Measurements from ENCODE around the gene ANLN. TPM values are rescaled to one million over a fixed set of nuclear protein-coding genes. Genes with fewer than 3 reads are reported as not detected.

Gene ANLN
- total and polyA plus RNA-seq, 9 of the 15 experiments (the other 6 are each of a cell fraction or from before 2014, with no cell fraction given), result 18.1 to 66.2 (median 38.7) TPM

DNA sequence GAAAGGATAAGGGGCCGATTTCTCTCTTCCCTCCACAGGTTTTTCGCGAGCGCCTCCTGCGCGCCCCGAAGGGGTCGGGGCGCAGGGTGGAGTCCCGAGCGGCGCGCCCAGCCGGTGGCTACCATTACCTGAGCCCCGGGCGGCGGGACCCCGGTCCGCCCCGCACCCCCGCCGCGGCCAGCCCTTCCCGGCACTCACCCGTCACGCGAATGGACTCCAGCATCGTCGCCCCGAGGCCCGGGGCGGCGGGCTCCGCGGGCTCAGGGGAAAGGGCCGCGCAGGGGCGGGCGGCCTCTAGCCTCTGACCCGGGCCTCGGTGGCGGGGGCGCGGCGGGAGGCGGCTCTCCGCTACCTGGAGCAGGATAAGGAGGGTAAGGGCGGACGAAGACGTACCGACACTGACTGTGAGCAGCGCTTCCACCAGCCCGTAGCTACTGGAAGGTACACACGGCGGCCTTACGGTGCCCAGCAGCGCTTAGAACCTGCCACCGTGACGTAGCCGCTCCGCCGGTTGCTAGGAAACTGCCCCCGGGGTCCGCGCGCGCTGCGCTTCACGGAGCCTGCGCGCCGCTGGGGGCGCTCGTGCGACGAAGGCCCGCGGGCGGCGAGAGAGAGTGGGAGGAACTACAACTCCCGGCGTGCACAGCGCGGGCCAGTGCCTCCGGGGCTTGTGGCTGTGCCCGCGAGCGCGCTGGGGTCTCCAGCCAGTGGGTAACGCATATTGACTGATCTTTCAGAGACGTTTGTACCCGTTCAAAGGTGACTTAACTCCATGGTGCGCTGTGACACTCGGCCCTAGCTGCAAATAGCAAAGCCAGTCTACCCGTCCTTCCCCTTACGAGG, 22.7 kb upstream of the ANLN start (continued):
- TF ChIP-seq, protein P1, sequence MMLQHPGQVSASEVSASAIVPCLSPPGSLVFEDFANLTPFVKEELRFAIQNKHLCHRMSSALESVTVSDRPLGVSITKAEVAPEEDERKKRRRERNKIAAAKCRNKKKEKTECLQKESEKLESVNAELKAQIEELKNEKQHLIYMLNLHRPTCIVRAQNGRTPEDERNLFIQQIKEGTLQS (IDR thresholded peaks at IDR 0.05), result no peak
- TF ChIP-seq, protein P1 (CRISPR knock-in tag; conservative IDR thresholded peaks at IDR 0.05), result no peak
- TF ChIP-seq GATAD2B (IDR thresholded peaks at IDR 0.05; ENCODE audit: borderline replicate concordance) (0 out of 2 replicates have a peak, but pooled peaks have one; percentile 42), HMGN3 (IDR thresholded peaks at IDR 0.05; ENCODE audit: borderline replicate concordance, extremely low read depth, insufficient read length, low read depth, low read length) (no peak), CTBP1 (IDR thresholded peaks at IDR 0.05; ENCODE audit: borderline replicate concordance) (peak; percentile 86; the same call in 1 of the 2 replicates), HNRNPLL (IDR thresholded peaks at IDR 0.05; ENCODE audit: low read depth, low read length, poor library complexity, severe bottlenecking) (peak; percentile 89), WHSC1 (IDR thresholded peaks at IDR 0.05; ENCODE audit: low read length) (no peak), SPI1 (IDR thresholded peaks at IDR 0.05; ENCODE audit: borderline replicate concordance, low read depth, low read length) (no peak), NEUROD1 (IDR thresholded peaks at IDR 0.05; ENCODE audit: borderline replicate concordance, low read depth, low read length, partially characterized antibody) (peak; percentile 62), ZBTB8A (IDR thresholded peaks at IDR 0.05; ENCODE audit: partially characterized antibody) (no peak), NFE2 (IDR thresholded peaks at IDR 0.05; ENCODE audit: low read depth) (no peak), ZNF431 (CRISPR knock-in tag; IDR thresholded peaks at IDR 0.05) (no peak), TOE1 (IDR thresholded peaks at IDR 0.05; ENCODE audit: borderline replicate concordance) (no peak), TOE1 (CRISPR knock-in tag; IDR thresholded peaks at IDR 0.05; ENCODE audit: borderline replicate concordance, low read depth) (0 out of 2 replicates have a peak, but pooled peaks have one; percentile 14), MXI1 (IDR thresholded peaks at IDR 0.05; ENCODE audit: low read depth, low read length) (no peak), TAF9B (IDR thresholded peaks at IDR 0.05; ENCODE audit: partially characterized antibody) (no peak), NCOA1 (IDR thresholded peaks at IDR 0.05; ENCODE audit: low read depth) (no peak), ZNF584 (CRISPR knock-in tag; IDR thresholded peaks at IDR 0.05; ENCODE audit: low read depth) (no peak), ETV1 (tag; conservative IDR thresholded peaks at IDR 0.05; ENCODE audit: low read depth) (no peak), NFIX (CRISPR knock-in tag; IDR thresholded peaks at IDR 0.05; ENCODE audit: low read depth) (no peak), RHOXF2B (CRISPR knock-in tag; conservative IDR thresholded peaks at IDR 0.05) (no peak), ATF1 (CRISPR knock-in tag; IDR thresholded peaks at IDR 0.05) (0 out of 2 replicates have a peak, but pooled peaks have one; percentile 34), ATF1 (tag; IDR thresholded peaks at IDR 0.05) (peak; percentile 95)
- TF ChIP-seq, protein P2, sequence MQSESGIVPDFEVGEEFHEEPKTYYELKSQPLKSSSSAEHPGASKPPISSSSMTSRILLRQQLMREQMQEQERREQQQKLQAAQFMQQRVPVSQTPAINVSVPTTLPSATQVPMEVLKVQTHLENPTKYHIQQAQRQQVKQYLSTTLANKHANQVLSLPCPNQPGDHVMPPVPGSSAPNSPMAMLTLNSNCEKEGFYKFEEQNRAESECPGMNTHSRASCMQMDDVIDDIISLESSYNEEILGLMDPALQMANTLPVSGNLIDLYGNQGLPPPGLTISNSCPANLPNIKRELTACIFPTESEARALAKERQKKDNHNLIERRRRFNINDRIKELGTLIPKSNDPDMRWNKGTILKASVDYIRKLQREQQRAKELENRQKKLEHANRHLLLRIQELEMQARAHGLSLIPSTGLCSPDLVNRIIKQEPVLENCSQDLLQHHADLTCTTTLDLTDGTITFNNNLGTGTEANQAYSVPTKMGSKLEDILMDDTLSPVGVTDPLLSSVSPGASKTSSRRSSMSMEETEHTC (IDR thresholded peaks at IDR 0.05), result peak; percentile 46; the same call in 1 of the 2 replicates
- TF ChIP-seq, protein P3, sequence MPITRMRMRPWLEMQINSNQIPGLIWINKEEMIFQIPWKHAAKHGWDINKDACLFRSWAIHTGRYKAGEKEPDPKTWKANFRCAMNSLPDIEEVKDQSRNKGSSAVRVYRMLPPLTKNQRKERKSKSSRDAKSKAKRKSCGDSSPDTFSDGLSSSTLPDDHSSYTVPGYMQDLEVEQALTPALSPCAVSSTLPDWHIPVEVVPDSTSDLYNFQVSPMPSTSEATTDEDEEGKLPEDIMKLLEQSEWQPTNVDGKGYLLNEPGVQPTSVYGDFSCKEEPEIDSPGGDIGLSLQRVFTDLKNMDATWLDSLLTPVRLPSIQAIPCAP (CRISPR knock-in tag; IDR thresholded peaks at IDR 0.05; ENCODE audit: borderline replicate concordance), result no peak
